Measurements from ENCODE around the gene KDM5A.

GRCh38 chr12:388541-389141 lies 479 bp downstream of the KDM5A start:
- no peak for TF ChIP-seq CTCF (IDR thresholded peaks at IDR 0.05)
- no peak for TF ChIP-seq POLR2A (IDR thresholded peaks at IDR 0.05)
